HUES6 (cell line): ENCODE measurements around the gene C14orf132.

Experiments used
- H3K27ac ChIP-seq: 2 replicates; pipeline ENCODE4 v1.7.0; 2013; ENCODE audit warnings: low read depth, mild to moderate bottlenecking, low read length, inconsistent platforms
- H3K27me3 ChIP-seq: 2 replicates; pipeline ENCODE4 v1.6.1; 2013; ENCODE audit warnings: low read length; ENCODE audit not compliant: control insufficient read depth, insufficient read depth
- H3K36me3 ChIP-seq: 2 replicates; pipeline ENCODE4 v1.6.1; 2013; ENCODE audit warnings: low read length; ENCODE audit not compliant: control insufficient read depth, insufficient read depth
- H3K4me1 ChIP-seq: 2 replicates; pipeline ENCODE4 v1.6.1; 2013; ENCODE audit warnings: low read length; ENCODE audit not compliant: control insufficient read depth, insufficient read depth
- H3K4me3 ChIP-seq: 2 replicates; pipeline ENCODE4 v1.5.1; 2013; ENCODE audit warnings: low read depth, low read length
- H3K9ac ChIP-seq: one replicate; pipeline ENCODE4 v1.6.1; 2013; ENCODE audit warnings: mild to moderate bottlenecking, low read length
- H3K9me3 ChIP-seq: 2 replicates; pipeline ENCODE4 v1.6.1; 2013; ENCODE audit warnings: low read depth, low read length; ENCODE audit not compliant: control insufficient read depth, insufficient read depth

Gene C14orf132

GRCh38 chr14:96125536-96125935 lies 86.4 kb downstream of the C14orf132 start:
- Histone ChIP-seq H3K4me3 (no peak overlapping the region), H3K27ac (no peak overlapping the region), H3K9me3 (no peaks in the 10 kb centered on the region), H3K9ac (no peak overlapping the region), H3K27me3 (peaks cover 16% of the 10 kb centered on the region), H3K36me3 (no peaks in the 10 kb centered on the region), H3K4me1 (no peaks in the 10 kb centered on the region)

GRCh38 chr14:96126339-96126782 lies 87.2 kb downstream of the C14orf132 start:
- Histone ChIP-seq H3K36me3 (no peaks in the 10 kb centered on the region), H3K9ac (no peak overlapping the region), H3K27me3 (peaks cover 24% of the 10 kb centered on the region), H3K9me3 (no peaks in the 10 kb centered on the region), H3K4me1 (no peaks in the 10 kb centered on the region), H3K4me3 (no peak overlapping the region), H3K27ac (no peak overlapping the region)

- Histone ChIP-seq H3K9me3 (no peaks in the 10 kb centered on the region), H3K27ac (no peak overlapping the region), H3K9ac (no peak overlapping the region), H3K4me3 (no peak overlapping the region), H3K27me3 (peaks cover 24% of the 10 kb centered on the region), H3K4me1 (no peaks in the 10 kb centered on the region), H3K36me3 (no peaks in the 10 kb centered on the region)
Measured at GRCh38 chr14:96126783-96127271, 87.7 kb downstream of the C14orf132 start.

GRCh38 chr14:96129128-96129736 lies 90.1 kb downstream of the C14orf132 start:
- Histone ChIP-seq H3K4me1 (no peaks in the 10 kb centered on the region), H3K9me3 (no peaks in the 10 kb centered on the region), H3K9ac (no peak overlapping the region), H3K27ac (no peak overlapping the region), H3K36me3 (no peaks in the 10 kb centered on the region), H3K27me3 (peaks cover 24% of the 10 kb centered on the region), H3K4me3 (no peak overlapping the region)

DNA sequence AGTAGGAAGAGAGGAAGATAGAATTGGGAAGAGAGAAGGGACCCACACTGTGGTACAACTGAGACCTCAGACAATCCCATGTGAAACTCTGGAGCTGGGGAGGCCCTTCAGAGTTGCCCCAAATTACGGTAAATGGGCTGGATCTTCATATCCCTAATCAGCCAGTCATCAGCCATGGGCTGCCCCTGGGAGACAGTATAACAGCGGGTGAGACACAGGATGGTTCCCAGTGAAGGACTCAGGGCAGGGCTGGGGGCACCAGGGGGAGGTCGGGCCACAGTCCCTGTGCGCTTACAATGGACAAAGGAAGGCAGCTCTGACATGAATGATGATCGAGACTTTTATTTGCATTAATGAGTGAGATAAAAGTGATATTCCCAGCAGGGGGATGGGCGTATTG lies 91.2 kb downstream of the C14orf132 start:
- Histone ChIP-seq H3K9ac (no peak overlapping the region), H3K9me3 (no peaks in the 10 kb centered on the region), H3K27ac (no peak overlapping the region), H3K27me3 (peaks cover 24% of the 10 kb centered on the region), H3K4me3 (no peak overlapping the region), H3K4me1 (no peaks in the 10 kb centered on the region), H3K36me3 (no peaks in the 10 kb centered on the region)

- Histone ChIP-seq H3K36me3 (no peaks in the 10 kb centered on the region), H3K9me3 (no peaks in the 10 kb centered on the region), H3K9ac (no peak overlapping the region), H3K27me3 (peaks cover 24% of the 10 kb centered on the region), H3K4me1 (no peaks in the 10 kb centered on the region), H3K4me3 (no peak overlapping the region), H3K27ac (no peak overlapping the region)
Measured at GRCh38 chr14:96130854-96131253, 91.7 kb downstream of the C14orf132 start.

DNA sequence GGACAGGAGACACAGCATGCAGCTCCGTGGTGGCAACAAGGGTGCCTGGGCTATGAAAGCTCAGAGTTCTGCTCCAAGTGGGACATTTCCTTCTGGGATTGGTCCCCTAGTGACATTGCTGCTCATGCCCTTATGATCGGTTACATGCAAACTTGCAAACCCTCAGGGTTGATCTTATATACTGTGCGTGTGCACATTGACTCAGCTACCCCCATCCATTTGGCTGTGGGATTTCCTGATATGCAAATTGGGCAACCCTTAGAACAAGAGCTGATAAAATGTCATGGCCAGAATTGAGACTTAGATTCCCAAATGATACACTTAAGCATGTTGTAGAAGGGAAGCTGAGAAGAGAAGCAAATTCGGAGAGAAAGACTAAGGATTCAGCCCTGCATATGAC lies 92.7 kb downstream of the C14orf132 start:
- Histone ChIP-seq H3K9ac (no peak overlapping the region), H3K4me1 (no peaks in the 10 kb centered on the region), H3K36me3 (no peaks in the 10 kb centered on the region), H3K9me3 (no peaks in the 10 kb centered on the region), H3K27me3 (peaks cover 24% of the 10 kb centered on the region), H3K27ac (no peak overlapping the region), H3K4me3 (no peak overlapping the region)

- no peaks in the 10 kb centered on the region for H3K4me1 ChIP-seq
- no peak overlapping the region for H3K4me3 ChIP-seq
- H3K36me3 ChIP-seq: no peaks in the 10 kb centered on the region
- H3K27me3 ChIP-seq: peaks cover 16% of the 10 kb centered on the region
- no peak overlapping the region for H3K9ac ChIP-seq
- H3K9me3 ChIP-seq: peaks cover 5% of the 10 kb centered on the region; the same call in 1 of the 2 replicates
- H3K27ac ChIP-seq: no peak overlapping the region
Measured at GRCh38 chr14:96134508-96134907, 95.3 kb downstream of the C14orf132 start.

- peaks cover 5% of the 10 kb centered on the region; the same call in 1 of the 2 replicates for H3K9me3 ChIP-seq
- H3K4me3 ChIP-seq: no peak overlapping the region
- H3K36me3 ChIP-seq: no peaks in the 10 kb centered on the region
- H3K9ac ChIP-seq: no peak overlapping the region
- no peak overlapping the region for H3K27ac ChIP-seq
- H3K27me3 ChIP-seq: peaks cover 10% of the 10 kb centered on the region
- H3K4me1 ChIP-seq: no peaks in the 10 kb centered on the region
Measured at GRCh38 chr14:96135285-96135684, 96.1 kb downstream of the C14orf132 start.

- H3K4me1 ChIP-seq: no peaks in the 10 kb centered on the region
- no peak overlapping the region for H3K27ac ChIP-seq
- no peak overlapping the region for H3K4me3 ChIP-seq
- no peak overlapping the region for H3K9ac ChIP-seq
- H3K36me3 ChIP-seq: no peaks in the 10 kb centered on the region
- H3K27me3 ChIP-seq: no peaks in the 10 kb centered on the region; the same call in none of the 2 replicates
- peaks cover 5% of the 10 kb centered on the region; the same call in 1 of the 2 replicates for H3K9me3 ChIP-seq
Measured at GRCh38 chr14:96136371-96137005, 97.3 kb downstream of the C14orf132 start.

DNA sequence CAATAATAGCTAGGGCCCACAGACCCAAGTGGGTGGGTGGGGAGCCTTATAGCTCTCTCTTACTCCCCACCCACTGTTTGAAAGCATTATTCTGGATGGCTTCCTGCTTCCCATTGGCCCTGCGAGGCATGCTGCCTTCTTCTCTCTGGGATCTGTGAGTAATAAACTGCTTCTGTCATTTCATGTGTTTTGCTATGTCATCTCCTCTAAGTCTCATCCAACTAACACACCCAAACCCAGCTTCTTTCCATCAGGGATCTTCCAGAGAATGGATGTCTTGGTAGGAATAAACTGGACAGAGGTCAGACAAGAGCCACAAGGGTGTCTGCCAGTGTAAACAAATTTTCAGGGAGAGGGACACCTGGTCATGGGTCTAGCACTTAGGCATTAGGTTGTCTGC lies 99.1 kb downstream of the C14orf132 start:
- Histone ChIP-seq H3K4me3 (no peak overlapping the region), H3K36me3 (no peaks in the 10 kb centered on the region), H3K4me1 (no peaks in the 10 kb centered on the region), H3K9me3 (peaks cover 5% of the 10 kb centered on the region; the same call in 1 of the 2 replicates), H3K27ac (no peak overlapping the region), H3K9ac (no peak overlapping the region), H3K27me3 (no peaks in the 10 kb centered on the region)
